Measurements from ENCODE around the gene UBA5. TPM values are rescaled to one million over a fixed set of nuclear protein-coding genes. Genes with fewer than 3 reads are reported as not detected.
"Not testable (repeated sequence)": the region's sequence is repeated elsewhere in the genome, so short reads cannot be mapped to it uniquely, and the experiment has no call there.

The UBA5 gene
- polyA plus RNA-seq, 1 donor from 2014 or later, result 38.6 TPM

GRCh38 chr3:132641427-132641826, 18.7 kb upstream of the UBA5 start:
- not testable (repeated sequence) for H3K9me3 Mint-ChIP-seq, H3K27me3 Mint-ChIP-seq, H3K36me3 Mint-ChIP-seq, H3K4me3 Mint-ChIP-seq, H3K4me1 Mint-ChIP-seq
- H3K27ac Mint-ChIP-seq, result peak overlapping the region in 1 of 3 donors; percentile 59

GRCh38 chr3:132641837-132642538, 18.1 kb upstream of the UBA5 start:
- H3K4me3 Mint-ChIP-seq, result no peak overlapping the region
- no peaks in the 10 kb centered on the region for H3K27me3 Mint-ChIP-seq
- peaks cover 0 to 7% (median 5%) of the 10 kb centered on the region in 3 donors for H3K4me1 Mint-ChIP-seq
- H3K9me3 Mint-ChIP-seq, result no peaks in the 10 kb centered on the region
- H3K36me3 Mint-ChIP-seq, result no peaks in the 10 kb centered on the region
- no peak overlapping the region for H3K27ac Mint-ChIP-seq

- Mint-ChIP-seq H3K4me3 (no peak overlapping the region), H3K27me3 (no peaks in the 10 kb centered on the region), H3K36me3 (peaks cover 4% of the 10 kb centered on the region), H3K9me3 (no peaks in the 10 kb centered on the region), H3K27ac (no peak overlapping the region), H3K4me1 (peaks cover 4 to 12% (median 5%) of the 10 kb centered on the region in 3 donors)
These were observed 17.6 kb upstream of the UBA5 start for GRCh38 chr3:132642539-132642847.

- H3K27ac Mint-ChIP-seq, result peak overlapping the region in 1 of 3 donors; percentile 67
These were observed 16.8 kb upstream of the UBA5 start for GRCh38 chr3:132643366-132643765.

GRCh38 chr3:132645058-132645457, 15.1 kb upstream of the UBA5 start:
- H3K27me3 Mint-ChIP-seq, result no peaks in the 10 kb centered on the region
- peaks cover 5 to 16% (median 7%) of the 10 kb centered on the region in 3 donors for H3K4me1 Mint-ChIP-seq
- H3K9me3 Mint-ChIP-seq, result no peaks in the 10 kb centered on the region
- no peak overlapping the region for H3K27ac Mint-ChIP-seq
- H3K4me3 Mint-ChIP-seq, result no peak overlapping the region
- peaks cover 4% of the 10 kb centered on the region for H3K36me3 Mint-ChIP-seq

More at GRCh38 chr3:132643366-132643765, 16.8 kb upstream of the UBA5 start:
- Mint-ChIP-seq H3K27me3 (no peaks in the 10 kb centered on the region), H3K9me3 (no peaks in the 10 kb centered on the region), H3K4me1 (peaks cover 4 to 13% (median 5%) of the 10 kb centered on the region in 3 donors), H3K4me3 (no peak overlapping the region), H3K36me3 (peaks cover 4% of the 10 kb centered on the region)

GRCh38 chr3:132650153-132650552, 10.0 kb upstream of the UBA5 start:
- H3K36me3 Mint-ChIP-seq, result peaks cover 4% of the 10 kb centered on the region

GRCh38 chr3:132652640-132653270, 7.4 kb upstream of the UBA5 start:
- no peaks in the 10 kb centered on the region for H3K27me3 Mint-ChIP-seq
- no peak overlapping the region for H3K4me3 Mint-ChIP-seq

More at GRCh38 chr3:132650153-132650552, 10.0 kb upstream of the UBA5 start:
- H3K27ac Mint-ChIP-seq, result peak overlapping the region in 1 of 3 donors; percentile 27
- peaks cover 9 to 16% (median 10%) of the 10 kb centered on the region in 3 donors for H3K4me1 Mint-ChIP-seq
- no peaks in the 10 kb centered on the region for H3K27me3 Mint-ChIP-seq
- H3K9me3 Mint-ChIP-seq, result no peaks in the 10 kb centered on the region
- no peak overlapping the region for H3K4me3 Mint-ChIP-seq

GRCh38 chr3:132654190-132654589, 5.9 kb upstream of the UBA5 start:
- Mint-ChIP-seq H3K4me1 (peaks cover 8 to 20% (median 19%) of the 10 kb centered on the region in 3 donors), H3K9me3 (no peaks in the 10 kb centered on the region), H3K27ac (no peak overlapping the region), H3K27me3 (no peaks in the 10 kb centered on the region), H3K36me3 (no peaks in the 10 kb centered on the region), H3K4me3 (no peak overlapping the region)

More at GRCh38 chr3:132652640-132653270, 7.4 kb upstream of the UBA5 start:
- Mint-ChIP-seq H3K27ac (no peak overlapping the region), H3K9me3 (no peaks in the 10 kb centered on the region), H3K4me1 (peaks cover 5 to 14% (median 10%) of the 10 kb centered on the region in 3 donors), H3K36me3 (no peaks in the 10 kb centered on the region)

- Mint-ChIP-seq H3K4me3 (no peak overlapping the region), H3K27ac (no peak overlapping the region), H3K27me3 (no peaks in the 10 kb centered on the region), H3K9me3 (no peaks in the 10 kb centered on the region), H3K4me1 (peaks cover 9 to 22% (median 20%) of the 10 kb centered on the region in 3 donors), H3K36me3 (no peaks in the 10 kb centered on the region)
These were observed 5.4 kb upstream of the UBA5 start for GRCh38 chr3:132654721-132655120.

GRCh38 chr3:132655471-132655870, 4.7 kb upstream of the UBA5 start:
- no peak overlapping the region for H3K4me3 Mint-ChIP-seq
- no peaks in the 10 kb centered on the region for H3K36me3 Mint-ChIP-seq
- H3K9me3 Mint-ChIP-seq, result no peaks in the 10 kb centered on the region
- no peak overlapping the region for H3K27ac Mint-ChIP-seq
- no peaks in the 10 kb centered on the region for H3K27me3 Mint-ChIP-seq
- peaks cover 6 to 29% (median 20%) of the 10 kb centered on the region in 3 donors for H3K4me1 Mint-ChIP-seq

- Mint-ChIP-seq H3K27ac (peak overlapping the region in 1 of 3 donors; percentile 94), H3K4me1 (peaks cover 19 to 46% (median 37%) of the 10 kb centered on the region in 3 donors), H3K4me3 (peak overlapping the region in 3 of 4 donors; percentile 98 to 100 (median 98)), H3K9me3 (no peaks in the 10 kb centered on the region), H3K36me3 (no peaks in the 10 kb centered on the region), H3K27me3 (no peaks in the 10 kb centered on the region)
These were observed 2.0 kb upstream of the UBA5 start for GRCh38 chr3:132657869-132658747.

GRCh38 chr3:132659000-132659364, 1.1 kb upstream of the UBA5 start:
- H3K4me1 Mint-ChIP-seq, result peaks cover 25 to 51% (median 37%) of the 10 kb centered on the region in 3 donors
- H3K4me3 Mint-ChIP-seq, result peak overlapping the region; percentile 95 to 100 (median 98)
- peak overlapping the region in 2 of 3 donors; percentile 90 to 94 for H3K27ac Mint-ChIP-seq

GRCh38 chr3:132659365-132660051, 621 bp upstream of the UBA5 start, which contains the start of gene ACAD11:
Gene ACAD11 (minus strand): TSS chr3:132659809. CDS start chr3:132659751, 58 bp downstream.
- no peaks in the 10 kb centered on the region for H3K27me3 Mint-ChIP-seq
- H3K9me3 Mint-ChIP-seq, result no peaks in the 10 kb centered on the region
- no peaks in the 10 kb centered on the region for H3K36me3 Mint-ChIP-seq
- H3K4me3 Mint-ChIP-seq, result peak within 1 kb of the TSS; percentile 95 to 100 (median 98)
- H3K4me1 Mint-ChIP-seq, result peaks cover 25 to 52% (median 37%) of the 10 kb centered on the region in 3 donors
- H3K27ac Mint-ChIP-seq, result peak within 1 kb of the TSS; percentile 90 to 97 (median 94)

More at GRCh38 chr3:132659000-132659364, 1.1 kb upstream of the UBA5 start:
- H3K9me3 Mint-ChIP-seq, result no peaks in the 10 kb centered on the region
- no peaks in the 10 kb centered on the region for H3K27me3 Mint-ChIP-seq
- no peaks in the 10 kb centered on the region for H3K36me3 Mint-ChIP-seq

GRCh38 chr3:132660811-132661070, 612 bp downstream of the UBA5 start:
- Mint-ChIP-seq H3K4me1 (peaks cover 24 to 52% (median 36%) of the 10 kb centered on the region in 3 donors), H3K9me3 (no peaks in the 10 kb centered on the region), H3K36me3 (no peaks in the 10 kb centered on the region), H3K27me3 (no peaks in the 10 kb centered on the region), H3K27ac (peak overlapping the region; percentile 90 to 97 (median 94)), H3K4me3 (peak overlapping the region; percentile 95 to 100 (median 98))
